HG03039 (cell line): Measurements from ENCODE around the gene XRCC1.

ENCODE experiments used
- ATAC-seq: cut with Tn5 transposase; IDR thresholded peaks from one replicate; pipeline ENCODE4 v1.9.1; 2021; ENCODE audit warnings: mild to moderate bottlenecking, moderate library complexity; ENCODE audit not compliant: unreplicated experiment

XRCC1 gene

GRCh38 chr19:43495082-43495481 lies 80.2 kb downstream of the XRCC1 start:
- ATAC-seq: no peak
